Breast epithelium (tissue), 3 donors: ENCODE measurements around the gene ADAD2.

ENCODE experiments used
- POLR2A ChIP-seq: fragments of 450-650 bp; IDR thresholded peaks from one replicate; pipeline ENCODE4 v1.6.1; 2016; ENCODE audit warnings: antibody characterized with exemption, mild to moderate bottlenecking, moderate library complexity
- POLR2AphosphoS5 ChIP-seq, 3 donors: sonication (generic); formaldehyde crosslinking; IDR thresholded peaks; one replicate each; pipeline ENCODE4 v1.6.1; 2017; ENCODE audit warnings: antibody characterized with exemption in 3 of 3
- TF ChIP-seq, protein P1 (sequence below), 3 donors: fragments of 450-650 bp; IDR thresholded peaks; one replicate each; pipeline ENCODE4 v1.5.1; 2016 to 2017; ENCODE audit warnings: antibody characterized with exemption in 3 of 3, mild to moderate bottlenecking in 3 of 3, moderate library complexity in 3 of 3

DNA sequence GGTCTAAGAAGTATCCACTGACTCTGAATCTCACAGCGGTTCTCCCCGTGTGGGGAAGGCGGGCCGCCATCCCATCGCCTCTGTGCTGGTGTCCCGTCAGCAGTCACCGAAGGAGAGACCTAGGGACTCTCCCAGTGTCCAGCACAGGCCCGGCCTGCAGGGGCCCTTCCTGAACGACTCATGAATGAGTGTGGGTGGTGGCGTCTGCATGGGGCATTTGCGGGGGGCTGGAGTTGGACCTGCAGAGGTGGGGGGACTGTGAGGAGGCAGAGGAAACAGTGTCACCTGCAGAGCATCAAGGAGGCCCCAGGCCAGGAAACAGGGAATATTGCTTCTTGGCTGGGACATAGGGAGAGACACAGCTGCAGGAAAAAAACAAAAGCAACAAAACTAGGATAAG is 38.5 kb downstream of the ADAD2 start:
- TF ChIP-seq, protein P1, sequence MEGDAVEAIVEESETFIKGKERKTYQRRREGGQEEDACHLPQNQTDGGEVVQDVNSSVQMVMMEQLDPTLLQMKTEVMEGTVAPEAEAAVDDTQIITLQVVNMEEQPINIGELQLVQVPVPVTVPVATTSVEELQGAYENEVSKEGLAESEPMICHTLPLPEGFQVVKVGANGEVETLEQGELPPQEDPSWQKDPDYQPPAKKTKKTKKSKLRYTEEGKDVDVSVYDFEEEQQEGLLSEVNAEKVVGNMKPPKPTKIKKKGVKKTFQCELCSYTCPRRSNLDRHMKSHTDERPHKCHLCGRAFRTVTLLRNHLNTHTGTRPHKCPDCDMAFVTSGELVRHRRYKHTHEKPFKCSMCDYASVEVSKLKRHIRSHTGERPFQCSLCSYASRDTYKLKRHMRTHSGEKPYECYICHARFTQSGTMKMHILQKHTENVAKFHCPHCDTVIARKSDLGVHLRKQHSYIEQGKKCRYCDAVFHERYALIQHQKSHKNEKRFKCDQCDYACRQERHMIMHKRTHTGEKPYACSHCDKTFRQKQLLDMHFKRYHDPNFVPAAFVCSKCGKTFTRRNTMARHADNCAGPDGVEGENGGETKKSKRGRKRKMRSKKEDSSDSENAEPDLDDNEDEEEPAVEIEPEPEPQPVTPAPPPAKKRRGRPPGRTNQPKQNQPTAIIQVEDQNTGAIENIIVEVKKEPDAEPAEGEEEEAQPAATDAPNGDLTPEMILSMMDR (IDR thresholded peaks at IDR 0.05): no peak
- TF ChIP-seq POLR2AphosphoS5 (IDR thresholded peaks at IDR 0.05) (no peak), POLR2A (no peak)
